ENCODE measurements around the gene SDK2. TPM values are rescaled to one million over a fixed set of nuclear protein-coding genes. Genes with fewer than 3 reads are reported as not detected.

Gene SDK2
- total and polyA plus RNA-seq, 2 of the 4 experiments (the other 2 are of a cell fraction), result under 0.01 to 0.03 TPM

GRCh38 chr17:73285603-73285908 lies 358.7 kb downstream of the SDK2 start (continued):
- no peak for TF ChIP-seq CTCF (conservative IDR thresholded peaks at IDR 0.05; ENCODE audit: low read depth, low read length)
- no peak for TF ChIP-seq POLR2A (IDR thresholded peaks at IDR 0.05; ENCODE audit: low read depth, low read length)
- TF ChIP-seq SMC3 (IDR thresholded peaks at IDR 0.05; ENCODE audit: low read depth, low read length), result no peak

- 0 out of 2 replicates have a peak overlapping the region, but pooled peaks have one; percentile 14 for H2AK5ac ChIP-seq (ENCODE audit: low read depth, low read length)
- no peak overlapping the region for H3K4me3 ChIP-seq (ENCODE audit: insufficient read depth, low read depth, low read length)
- no peak overlapping the region for H3K27ac ChIP-seq (ENCODE audit: insufficient read depth, low read length)
- POLR2A ChIA-PET (ENCODE audit: unreplicated experiment), result no interaction called here
- H4K91ac ChIP-seq (ENCODE audit: insufficient read depth, low read depth, low read length), result no peak overlapping the region
- no peaks in the 10 kb centered on the region for H3K9me3 ChIP-seq (ENCODE audit: control insufficient read depth, insufficient read depth, low read length)
- peak overlapping the region; percentile 30 for H2AK9ac ChIP-seq (replicated peaks; ENCODE audit: low read depth, low read length, poor library complexity)
- WGBS, 2 experiments (ENCODE audit: extremely low coverage in 2 of 2, insufficient read length in 1 of 2), result 87% methylated on average over 7 of the region's 20 CpGs; no CpG with 5 or more reads in 1 of the 2 experiments
- H3K14ac ChIP-seq (replicated peaks; ENCODE audit: low read depth, low read length), result no peak overlapping the region; the same call in 1 of the 2 replicates
- BruUV-seq (replicated peaks), result no TSS peak
- no peak overlapping the region for H2BK5ac ChIP-seq (ENCODE audit: low read depth, low read length, poor library complexity, severe bottlenecking)
- no peak overlapping the region for H4K5ac ChIP-seq (ENCODE audit: low read depth, low read length)
- peaks cover 18% of the 10 kb centered on the region for H3K4me1 ChIP-seq (ENCODE audit: control insufficient read depth, insufficient read depth, low read length)
- H4K8ac ChIP-seq (ENCODE audit: low read depth in 2 of 2, low read length in 2 of 2), result no peak overlapping the region
- DNase-seq (no peak), ATAC-seq (ENCODE audit: low read depth) (no peak)
- in situ Hi-C loops (cut with MboI; ENCODE audit: low sequenced_read_pairs) (no loop called here), intact Hi-C loops (cut with micrococcal nuclease) (no loop called here), dilution Hi-C loops (cut with HindIII; ENCODE audit: low sequenced_read_pairs, unreplicated experiment) (no loop called here)
- H3K9ac ChIP-seq (ENCODE audit: low read depth, low read length), result no peak overlapping the region
- H3K4ac ChIP-seq (ENCODE audit: low read depth, low read length), result no peak overlapping the region
- H2AFZ ChIP-seq (replicated peaks; ENCODE audit: low read length, poor library complexity), result no peak overlapping the region
- H3K27me3 ChIP-seq (ENCODE audit: control insufficient read depth, insufficient read depth, low read length), result no peaks in the 10 kb centered on the region
- no peak overlapping the region for H3K4me2 ChIP-seq (ENCODE audit: low read depth, low read length)
- CTCF ChIA-PET, result no interaction called here
- no peak for TF ChIP-seq ELK1 (IDR thresholded peaks at IDR 0.05; ENCODE audit: borderline replicate concordance, low read depth, low read length)
- TF ChIP-seq POLR2A (IDR thresholded peaks at IDR 0.05; ENCODE audit: low read depth, low read length), result no peak
- no peak for TF ChIP-seq NFE2L2 (IDR thresholded peaks at IDR 0.05; ENCODE audit: low read depth, low read length)
- no peak for TF ChIP-seq USF2 (IDR thresholded peaks at IDR 0.05; ENCODE audit: low read depth, low read length)
- TF ChIP-seq CEBPB (IDR thresholded peaks at IDR 0.05; ENCODE audit: low read depth, low read length), result no peak
- TF ChIP-seq FOS (IDR thresholded peaks at IDR 0.05; ENCODE audit: low read depth, low read length), result no peak
- no peak for TF ChIP-seq SMC3 (IDR thresholded peaks at IDR 0.05; ENCODE audit: low read depth, low read length)
- H3K56ac ChIP-seq (ENCODE audit: extremely low read depth, insufficient read depth, low read length), result no peak overlapping the region
- H3K23ac ChIP-seq (ENCODE audit: low read depth, low read length), result no peak overlapping the region
- no peak overlapping the region for H2BK120ac ChIP-seq (ENCODE audit: low read depth, low read length)
- H2BK15ac ChIP-seq (ENCODE audit: low read depth, low read length), result no peak overlapping the region
- H2BK20ac ChIP-seq (ENCODE audit: low read depth, low read length), result no peak overlapping the region
- peaks cover 31 to 84% of the 10 kb centered on the region in 2 experiments for H3K79me1 ChIP-seq (ENCODE audit: low read depth in 1 of 2, low read length in 2 of 2)
- H4K20me1 ChIP-seq (ENCODE audit: insufficient read depth, low read length), result peaks cover 58% of the 10 kb centered on the region
- H3K9me1 ChIP-seq (ENCODE audit: insufficient read depth, low read length), result peaks cover 18% of the 10 kb centered on the region
- peaks cover 39% of the 10 kb centered on the region for H3K36me3 ChIP-seq (ENCODE audit: control insufficient read depth, insufficient read depth, low read length)
- H3K18ac ChIP-seq (ENCODE audit: low read depth, low read length), result no peak overlapping the region
Measured at GRCh38 chr17:73284906-73285602, 359.2 kb downstream of the SDK2 start.
